ENCODE data around the gene CPT1A.
"Not testable (repeated sequence)": the region's sequence is repeated elsewhere in the genome, so short reads cannot be mapped to it uniquely, and the experiment has no call there.

Gene CPT1A

GRCh38 chr11:68841718-68842426 lies at the start of gene CPT1A:
CPT1A (minus strand) TSS chr11:68841916; CDS start chr11:68815474, 26,442 bp downstream.
- peak in 2 of 3 donors; percentile 38 to 53 for DNase-seq (ENCODE audit: low read depth in 3 of 3, low spot score in 1 of 3)

- no peak for DNase-seq (ENCODE audit: low read depth in 3 of 3, low spot score in 1 of 3)
These were observed 48.9 kb upstream of the CPT1A start for GRCh38 chr11:68890490-68891231.

DNA sequence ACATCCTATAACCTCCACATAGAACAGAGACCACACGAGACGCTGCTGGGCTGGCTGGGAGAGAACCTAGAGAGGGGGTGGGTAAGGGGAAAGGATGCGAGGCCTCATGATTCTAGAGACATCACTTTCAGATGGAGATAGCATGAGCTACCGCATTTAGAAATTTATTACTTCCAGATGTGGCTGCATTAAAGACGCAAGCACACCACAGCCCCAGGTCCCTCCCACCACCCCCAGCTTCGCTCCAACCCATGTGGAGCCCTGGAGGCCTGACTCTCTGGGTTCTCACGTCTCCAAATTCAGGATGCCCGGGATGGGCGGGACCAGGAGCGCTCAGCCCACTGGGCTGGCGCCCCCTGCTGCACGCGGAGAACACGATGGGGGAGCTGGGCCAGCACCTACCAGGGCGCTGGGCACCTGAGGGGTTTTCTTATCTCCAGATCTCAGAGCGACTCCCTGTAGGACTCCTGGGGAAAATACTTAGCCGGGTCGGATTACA lies 48.3 kb upstream of the CPT1A start:
- DNase-seq (ENCODE audit: low read depth in 3 of 3, low spot score in 1 of 3) = no peak

GRCh38 chr11:68884827-68885226 lies 43.1 kb upstream of the CPT1A start:
- not testable (repeated sequence) for DNase-seq (ENCODE audit: low read depth in 3 of 3, low spot score in 1 of 3)

GRCh38 chr11:68882391-68882790 lies 40.7 kb upstream of the CPT1A start:
- DNase-seq (ENCODE audit: low read depth in 3 of 3, low spot score in 1 of 3) = no peak

GRCh38 chr11:68881320-68881719 lies 39.6 kb upstream of the CPT1A start:
- no peak for DNase-seq (ENCODE audit: low read depth in 3 of 3, low spot score in 1 of 3)

- no peak for DNase-seq (ENCODE audit: low read depth in 3 of 3, low spot score in 1 of 3)
These were observed 39.1 kb upstream of the CPT1A start for GRCh38 chr11:68880851-68881250.

- no peak for DNase-seq (ENCODE audit: low read depth in 3 of 3, low spot score in 1 of 3)
These were observed 36.3 kb upstream of the CPT1A start for GRCh38 chr11:68878022-68878421.

DNA sequence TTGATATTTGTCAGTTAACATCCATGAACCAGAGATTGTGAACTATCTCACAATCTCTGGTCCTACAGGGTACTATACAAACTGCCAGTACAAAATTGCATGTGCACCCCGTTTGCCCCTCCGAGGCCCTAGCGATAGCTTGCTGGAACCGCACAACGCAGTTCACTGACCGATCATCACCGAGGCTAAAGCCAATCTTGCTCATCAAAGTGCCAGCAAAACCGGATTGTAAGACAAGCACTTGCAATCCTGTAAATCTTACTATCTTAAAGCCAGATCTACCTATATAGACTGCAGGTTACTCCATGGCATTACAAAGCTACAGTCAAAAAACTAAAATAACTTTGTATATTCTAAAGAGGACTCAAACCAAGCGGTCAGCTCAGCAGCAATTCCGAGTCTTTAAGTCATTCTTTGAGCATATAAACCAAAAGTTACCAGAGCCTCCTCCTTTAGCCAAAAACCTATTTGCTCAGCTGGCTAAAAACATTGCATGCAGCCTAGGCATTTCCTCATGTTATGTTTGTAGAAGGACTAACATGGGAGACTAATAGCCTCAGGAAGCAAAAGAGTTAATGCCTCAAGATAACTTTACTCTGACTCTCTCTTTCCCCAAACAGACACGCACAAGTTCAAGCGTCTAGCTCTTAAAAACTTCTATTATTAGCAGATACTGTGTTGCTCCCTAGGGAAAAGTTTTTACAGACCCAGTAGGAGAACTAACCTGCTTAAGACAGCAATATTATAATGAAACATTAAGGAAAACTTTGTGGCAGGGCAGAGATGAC lies 30.7 kb upstream of the CPT1A start:
- no peak for DNase-seq (ENCODE audit: low read depth in 3 of 3, low spot score in 1 of 3)

DNA sequence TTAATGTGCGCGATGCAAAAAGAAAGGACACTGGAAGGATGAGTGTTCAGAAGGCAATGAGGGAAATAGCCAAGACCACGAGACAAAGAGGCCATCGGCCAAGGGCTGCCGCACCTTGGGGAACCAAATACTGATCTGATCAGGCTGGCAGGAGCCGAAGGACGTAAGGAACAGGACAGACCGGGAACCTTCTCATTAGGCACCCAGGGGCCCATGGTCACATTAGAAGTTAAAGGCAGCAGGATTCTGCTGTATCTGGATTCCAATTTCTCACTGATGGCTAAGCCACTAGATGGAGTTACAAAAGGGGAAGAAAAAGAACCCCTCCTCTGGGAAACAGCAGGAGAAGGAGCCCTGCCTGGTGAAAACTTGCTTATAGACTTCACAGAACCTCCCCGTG lies 28.8 kb upstream of the CPT1A start:
- DNase-seq (ENCODE audit: low read depth in 3 of 3, low spot score in 1 of 3) = no peak

DNA sequence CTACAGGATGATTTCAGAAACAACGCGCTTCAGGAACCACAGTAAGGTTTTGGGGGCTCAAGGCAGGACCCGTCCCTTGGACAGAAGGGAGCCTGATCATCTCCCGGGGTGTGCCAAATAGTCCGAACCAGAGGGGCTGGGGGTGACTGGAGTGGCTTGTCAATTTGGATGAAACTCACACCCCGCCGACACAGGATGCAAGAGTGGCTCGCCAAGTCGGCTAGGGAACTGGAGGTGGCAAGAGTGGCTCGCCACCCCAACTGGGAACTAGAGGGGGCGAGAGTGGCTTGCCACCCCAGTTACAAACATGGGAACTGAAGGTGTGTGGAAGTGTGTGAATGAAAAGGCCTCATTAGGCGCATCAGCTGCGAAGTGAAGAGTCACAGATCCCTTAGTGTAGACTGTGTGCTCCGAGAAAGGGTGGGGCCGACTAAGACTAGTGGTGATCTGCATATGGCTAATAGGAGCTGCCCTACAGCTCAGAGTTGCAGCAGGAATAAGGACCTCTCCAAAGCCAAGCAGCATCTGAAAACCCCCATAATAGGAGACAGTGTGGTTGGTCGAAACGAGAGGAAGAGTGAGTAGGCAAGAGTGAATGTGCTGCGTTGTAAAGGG lies 26.6 kb upstream of the CPT1A start:
- DNase-seq (ENCODE audit: low read depth in 3 of 3, low spot score in 1 of 3) = no peak

GRCh38 chr11:68867066-68867465 lies 25.4 kb upstream of the CPT1A start:
- no peak for DNase-seq (ENCODE audit: low read depth in 3 of 3, low spot score in 1 of 3)

- DNase-seq (ENCODE audit: low read depth in 3 of 3, low spot score in 1 of 3) = no peak
These were observed 23.5 kb upstream of the CPT1A start for GRCh38 chr11:68865241-68865640.

GRCh38 chr11:68863553-68864265 lies 22.0 kb upstream of the CPT1A start:
- no peak for DNase-seq (ENCODE audit: low read depth in 3 of 3, low spot score in 1 of 3)

DNA sequence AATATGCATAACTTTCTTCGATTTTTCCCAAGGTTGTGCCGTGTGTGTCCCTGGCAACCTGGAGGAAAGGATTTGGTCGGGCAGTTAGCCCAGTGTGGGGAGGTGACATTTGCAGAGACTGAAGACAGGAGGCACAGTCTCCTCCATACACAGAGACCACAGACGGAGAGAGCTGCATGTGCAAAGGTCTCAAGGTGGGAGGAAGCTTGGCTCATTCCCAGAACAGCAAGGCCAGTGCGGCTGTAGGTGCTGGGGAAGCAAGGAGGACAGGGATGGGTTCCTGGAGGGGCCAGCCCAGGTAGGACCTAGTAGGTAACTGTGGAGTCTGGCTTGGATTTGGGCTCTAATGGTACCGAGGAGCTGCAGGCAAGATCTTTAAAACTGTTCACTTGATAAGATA lies 20.7 kb upstream of the CPT1A start:
- DNase-seq (ENCODE audit: low read depth in 3 of 3, low spot score in 1 of 3) = no peak

GRCh38 chr11:68859123-68859522 lies 17.4 kb upstream of the CPT1A start:
- no peak for DNase-seq (ENCODE audit: low read depth in 3 of 3, low spot score in 1 of 3)

- DNase-seq (ENCODE audit: low read depth in 3 of 3, low spot score in 1 of 3) = no peak
These were observed 15.4 kb upstream of the CPT1A start for GRCh38 chr11:68857037-68857586.

- not testable (repeated sequence) for DNase-seq (ENCODE audit: low read depth in 3 of 3, low spot score in 1 of 3)
These were observed 14.8 kb upstream of the CPT1A start for GRCh38 chr11:68856425-68857030.

- DNase-seq (ENCODE audit: low read depth in 3 of 3, low spot score in 1 of 3) = no peak
These were observed 13.7 kb upstream of the CPT1A start for GRCh38 chr11:68855205-68855981.

Data from stimulated activated CD4-positive, alpha-beta T cell treated with anti-CD3 and anti-CD28 coated beads, TNF-alpha, amount 100 ng/mL, for 1 hour (primary cell).